Heart left ventricle (tissue), 16 donors: Measurements from ENCODE around the gene EXOC3L4. TPM values are rescaled to one million over a fixed set of nuclear protein-coding genes. Genes with fewer than 3 reads are reported as not detected.
A peak's percentile ranks its signal among the peaks of the same experiment; 100 is the strongest.

Experiments used
- ATAC-seq, 4 donors: fragments of 200-7000 bp; cut with Tn5 transposase; one replicate each; pipeline ENCODE4 v1.9.1; 2020 to 2022; ENCODE audit warnings: moderate library complexity in 4 of 4, mild to moderate bottlenecking in 3 of 4, moderate number of reproducible peaks in 1 of 4
- DNase-seq, 5 donors: peaks; one replicate each; pipeline ENCODE4 v3.0.0-alpha.2; 2020
- H3K27ac ChIP-seq, 12 donors: fragments of 200-600 bp; sonication (generic) in 4 of 12; one replicate each; pipeline versions ENCODE4 v1.5.0 to v1.8.0; 2016 to 2022; ENCODE audit warnings: mild to moderate bottlenecking in 2 of 12
- H3K27me3 ChIP-seq, 9 donors: fragments of 200-600 bp; sonication (generic) in 2 of 9; one replicate each; pipeline versions ENCODE4 v1.5.1 to v1.8.0; 2016 to 2022; ENCODE audit warnings: mild to moderate bottlenecking in 3 of 9
- H3K36me3 ChIP-seq, 9 donors: fragments of 200-600 bp; sonication (generic) in 2 of 9; one replicate each; pipeline versions ENCODE4 v1.5.0 to v1.8.0; 2018 to 2022; ENCODE audit warnings: mild to moderate bottlenecking in 2 of 9
- H3K4me1 ChIP-seq, 12 donors: fragments of 200-600 bp; sonication (generic) in 4 of 12; one replicate each; pipeline versions ENCODE4 v1.5.0 to v1.8.0; 2016 to 2022; ENCODE audit warnings: mild to moderate bottlenecking in 3 of 12
- H3K4me3 ChIP-seq, 12 donors: fragments of 200-600 bp; sonication (generic) in 4 of 12; one replicate each; pipeline versions ENCODE4 v1.5.0 to v1.8.0; 2017 to 2022; ENCODE audit warnings: mild to moderate bottlenecking in 9 of 12, moderate library complexity in 4 of 12
- H3K9me3 ChIP-seq, 12 donors: fragments of 200-600 bp; sonication (generic) in 4 of 12; one replicate each; pipeline versions ENCODE4 v1.5.0 to v1.8.0; 2016 to 2022; ENCODE audit warnings: mild to moderate bottlenecking in 1 of 12
- POLR2A ChIP-seq, 2 donors: fragments of 450-650 bp; IDR thresholded peaks; one replicate each; pipeline ENCODE4 v1.6.1; 2017; ENCODE audit warnings: antibody characterized with exemption in 2 of 2, mild to moderate bottlenecking in 2 of 2, moderate library complexity in 2 of 2
- WGBS, 4 donors: extraction: QIAGEN DNeasy Blood & Tissue Kit in 2 of 4; methylation state at CpG; one replicate each; pipeline versions ENCODE4 v1.1.5 to v1.1.7; 2013 to 2018; 5-methylcytosine and 5-hydroxymethylcytosine counted together
- intact Hi-C, 10 donors: fragments of 100-400 bp; cut with DNase I; formaldehyde crosslinking; loops; one replicate each; pipeline versions ENCODE4 v1.11.1 to v1.14.2; 2022
- polyA plus RNA-seq, 2 donors: library from polyadenylated mRNA; stranded (reverse); fragments of 200-250 nt; gene quantifications; one replicate each; pipeline ENCODE4 v1.2.3, GENCODE V29; 2013
- total RNA-seq, 9 donors: library from RNA; depleted of rRNA in 2 of 9; stranded (reverse); fragments of >200 nt in 2 of 9; fragmentation: NEBNext Ultra II Directional in 3 of 9; extraction: Animal tissue kit (Norgen Biotek cat#: 25700) in 3 of 9; gene quantifications; one replicate each; pipeline versions ENCODE4 v1.1.0 to v1.2.4, GENCODE V29; 2016 to 2023
- TF ChIP-seq, protein P1 (sequence below), 12 donors: fragments of 200-600 bp; sonication (generic) in 4 of 12; IDR thresholded peaks; one replicate each; pipeline versions ENCODE4 v1.5.0 to v1.8.0; 2018 to 2022; ENCODE audit warnings: antibody characterized with exemption in 12 of 12, mild to moderate bottlenecking in 5 of 12
- donor health status: ischemic (EF 13 %, LVEDD 7.1; RV severe dilation, severe dysfunction).
- donor health status: healthy with polysubstance abuse.
- donor health status: DM: no; HTN: yes; CAD: no.
- donor health status: DM: no; HTN: no; CAD: no.
- donor health status: ischemic (EF 25% LVEDD 6.9; RV normal size, moderate dysfunction).
- donor health status: ischemic (EF 25% LVEDD 5.7; RV mildly dilated, moderate dysfunction).
- donor health status: healthy.
- donor health status: DM: yes; HTN: yes; CAD: no.
- donor health status: ischemic (EF 35%, LVEDD 5.7; RV mildly dilated, moderate dysfunction).
- donor health status: nonischemic (EF 11% LVEDD 7.7; RV severe dilation, severe dysfunction).
- donor health status: DM: yes; HTN: yes; CAD: no.
- donor health status: PGD.
- donor health status: ischemic (EF 29% LVEDD 5.4; RV normal size, mild dysfunction).
- donor health status: nonischemic (EF 23%, LVEDD 6.1; RV moderate dilation, normal function).

Gene EXOC3L4
- total and polyA plus RNA-seq, 11 donors, result 0.21 to 3.2 (median 0.47) TPM; not detected in 5

DNA sequence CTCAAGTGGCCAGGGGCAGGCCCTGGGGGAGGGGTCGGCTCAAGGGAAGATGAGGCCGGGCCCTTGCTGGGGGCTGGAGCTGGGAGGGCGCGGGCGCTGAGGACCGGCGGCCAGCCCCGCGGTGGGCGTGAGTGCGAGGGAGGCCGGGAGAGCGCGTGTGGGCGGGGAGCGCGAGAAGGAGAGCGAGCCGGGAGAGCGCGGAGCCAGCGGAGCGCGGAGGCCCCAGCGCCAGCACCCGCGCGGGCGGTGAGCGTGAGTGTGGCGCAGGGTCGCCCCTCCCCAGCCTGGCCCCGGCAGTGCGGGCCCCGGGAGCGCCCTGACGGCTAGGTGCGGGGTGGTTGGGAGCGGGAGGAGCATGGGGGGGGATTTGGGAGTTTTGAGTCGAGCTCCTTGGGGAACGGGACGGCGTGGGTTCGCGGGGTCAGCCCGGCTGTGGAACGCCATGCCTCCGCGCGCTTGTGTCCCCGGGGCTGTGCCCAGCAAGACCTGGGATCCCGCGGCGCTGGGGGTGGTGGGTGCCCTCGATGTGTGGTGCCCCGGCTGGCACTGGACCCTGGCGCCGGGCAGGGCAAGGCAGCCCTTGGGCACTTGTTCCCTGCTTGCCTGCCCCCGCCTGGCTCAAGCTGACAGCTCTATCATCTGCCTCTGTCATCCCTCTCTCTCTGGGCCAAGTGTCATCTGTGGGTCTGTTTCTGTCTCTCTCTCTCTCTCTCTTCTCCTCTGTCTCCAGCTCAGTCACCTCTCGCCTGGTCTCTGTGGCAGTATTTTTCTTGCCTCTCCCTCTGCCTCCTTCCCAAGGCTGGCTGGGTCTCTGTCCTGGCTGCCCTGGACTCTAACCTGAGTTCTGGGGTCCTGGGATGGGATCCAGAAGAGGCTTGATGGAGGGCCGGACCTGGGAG is 10.3 kb upstream of the EXOC3L4 start, which contains the start of gene LBHD2:
LBHD2 (plus strand) TSS at position 190 of the 899 bp plus-strand sequence. CDS start 1,803 bp downstream, outside the sequence.
- intact Hi-C loops, result loop anchor here in 1 of 10 donors (10.0 kb wide), 1 partner anchor 389 kb away; no protein-coding TSS in a partner anchor
- ATAC-seq (peak in 1 of 4 donors; percentile 63), DNase-seq (peak in 3 of 5 donors; percentile 5 to 54 (median 24))
- TF ChIP-seq POLR2A (IDR thresholded peaks at IDR 0.05), result no peak
- TF ChIP-seq, protein P1, sequence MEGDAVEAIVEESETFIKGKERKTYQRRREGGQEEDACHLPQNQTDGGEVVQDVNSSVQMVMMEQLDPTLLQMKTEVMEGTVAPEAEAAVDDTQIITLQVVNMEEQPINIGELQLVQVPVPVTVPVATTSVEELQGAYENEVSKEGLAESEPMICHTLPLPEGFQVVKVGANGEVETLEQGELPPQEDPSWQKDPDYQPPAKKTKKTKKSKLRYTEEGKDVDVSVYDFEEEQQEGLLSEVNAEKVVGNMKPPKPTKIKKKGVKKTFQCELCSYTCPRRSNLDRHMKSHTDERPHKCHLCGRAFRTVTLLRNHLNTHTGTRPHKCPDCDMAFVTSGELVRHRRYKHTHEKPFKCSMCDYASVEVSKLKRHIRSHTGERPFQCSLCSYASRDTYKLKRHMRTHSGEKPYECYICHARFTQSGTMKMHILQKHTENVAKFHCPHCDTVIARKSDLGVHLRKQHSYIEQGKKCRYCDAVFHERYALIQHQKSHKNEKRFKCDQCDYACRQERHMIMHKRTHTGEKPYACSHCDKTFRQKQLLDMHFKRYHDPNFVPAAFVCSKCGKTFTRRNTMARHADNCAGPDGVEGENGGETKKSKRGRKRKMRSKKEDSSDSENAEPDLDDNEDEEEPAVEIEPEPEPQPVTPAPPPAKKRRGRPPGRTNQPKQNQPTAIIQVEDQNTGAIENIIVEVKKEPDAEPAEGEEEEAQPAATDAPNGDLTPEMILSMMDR (IDR thresholded peaks at IDR 0.05), result no peak
- Histone ChIP-seq H3K4me1 (peaks cover 0 to 7% (median 0%) of the 10 kb centered on the region in 12 donors), H3K9me3 (no peaks in the 10 kb centered on the region), H3K4me3 (peak within 1 kb of the TSS in 4 of 12 donors; percentile 12 to 35 (median 22)), H3K27me3 (peaks cover 0 to 47% (median 19%) of the 10 kb centered on the region in 9 donors), H3K27ac (no peak within 1 kb of the TSS), H3K36me3 (no peaks in the 10 kb centered on the region)
- WGBS, 4 donors, result 17 to 63% (median 20%) methylated on average over 11 to 61 of the region's 61 CpGs

DNA sequence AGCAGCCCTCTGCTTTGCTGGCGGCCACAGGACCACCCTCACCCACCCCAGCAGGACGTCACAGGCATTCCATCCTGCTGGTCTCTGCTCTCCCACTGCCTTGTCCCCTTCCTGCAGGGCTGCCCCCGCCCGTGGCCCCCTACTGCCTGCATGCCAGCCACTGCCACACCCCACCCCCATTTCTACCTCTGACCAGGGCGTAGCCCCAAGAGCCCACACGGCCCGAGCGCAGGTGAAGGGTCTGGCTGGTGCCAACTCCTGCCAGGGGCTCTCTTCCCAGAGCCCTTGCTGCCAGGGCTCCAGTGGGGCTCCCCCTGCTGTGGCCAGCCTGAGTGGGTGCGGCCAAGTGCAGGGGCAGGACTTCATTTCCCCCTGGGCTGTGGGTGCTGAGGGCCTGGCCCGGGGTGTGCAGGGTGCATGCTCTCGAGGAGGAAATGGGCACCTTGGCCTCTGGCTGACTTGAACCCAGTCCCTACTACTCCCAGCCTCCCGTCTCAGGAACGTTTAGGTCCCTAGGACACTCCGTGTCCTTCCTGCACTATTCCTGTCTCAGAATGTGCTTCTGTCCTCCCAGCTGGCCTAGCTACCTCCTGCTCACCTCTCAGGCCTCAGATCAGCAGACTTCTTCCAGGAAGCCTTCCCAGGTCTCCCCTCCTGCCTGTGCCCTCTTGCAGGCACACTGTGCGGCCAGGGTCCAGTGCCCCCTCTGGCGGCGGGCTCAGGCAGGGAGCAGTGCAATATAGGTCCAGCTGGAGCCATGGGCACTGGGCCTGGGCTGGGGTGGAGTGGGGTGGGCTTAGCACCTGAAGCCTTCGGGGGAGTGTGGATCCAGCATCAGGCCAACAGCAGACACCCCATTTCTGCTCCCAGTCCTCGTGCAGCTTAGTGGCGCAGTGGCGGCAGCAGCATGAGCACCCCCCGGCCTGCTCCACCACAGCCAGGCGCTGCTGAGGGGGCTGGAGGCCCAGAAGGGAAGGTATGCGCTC is 9.1 kb upstream of the EXOC3L4 start:
- TF ChIP-seq, protein P1 (IDR thresholded peaks at IDR 0.05), result peak in 3 of 12 donors; percentile 10 to 17 (median 12)
- TF ChIP-seq POLR2A (IDR thresholded peaks at IDR 0.05), result no peak
- Histone ChIP-seq H3K27me3 (peaks cover 0 to 47% (median 19%) of the 10 kb centered on the region in 9 donors), H3K4me1 (peaks cover 0 to 7% (median 0%) of the 10 kb centered on the region in 12 donors), H3K4me3 (no peak overlapping the region), H3K27ac (no peak overlapping the region), H3K9me3 (no peaks in the 10 kb centered on the region), H3K36me3 (no peaks in the 10 kb centered on the region)
- ATAC-seq (peak in 1 of 4 donors; percentile 40), DNase-seq (peak in 3 of 5 donors; percentile 6 to 50 (median 15))
- intact Hi-C loops, result loop anchor here in 1 of 10 donors (10.0 kb wide), 1 partner anchor 391 kb away; no protein-coding TSS in a partner anchor
- 75 to 83% (median 76%) methylated on average over 22 to 24 of the region's 24 CpGs for WGBS, 4 donors

DNA sequence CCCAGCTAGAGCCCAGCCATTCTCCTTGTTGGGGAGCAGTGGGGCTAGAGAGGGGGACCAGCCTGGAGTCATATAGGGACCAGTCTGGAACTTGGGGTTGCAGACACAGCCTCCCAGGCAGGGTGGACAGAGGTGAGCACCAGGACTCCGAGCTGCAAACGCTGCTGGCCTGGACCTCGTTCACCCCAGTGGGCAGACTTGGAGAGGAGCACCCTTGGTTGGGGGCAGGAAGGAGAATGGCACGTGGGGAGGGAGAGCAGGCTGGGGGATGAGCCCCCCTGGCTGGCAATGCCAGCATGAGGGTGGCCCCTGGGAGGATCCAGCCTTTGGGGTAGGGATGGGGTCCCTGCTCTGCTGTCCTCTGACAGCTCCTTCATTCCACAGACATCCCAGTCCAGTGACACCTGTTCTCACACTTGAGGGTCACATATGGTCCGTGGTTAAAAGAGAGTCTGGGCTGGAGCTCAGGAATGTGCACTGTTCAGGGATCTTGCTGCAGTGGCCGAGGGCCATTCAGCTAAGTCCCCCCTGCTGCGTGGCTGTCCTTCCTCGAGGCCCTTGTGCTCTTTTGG is 7.7 kb upstream of the EXOC3L4 start:
- WGBS, 4 donors, result 59 to 80% (median 73%) methylated on average over 5 to 8 of the region's 8 CpGs
- H3K27me3 ChIP-seq, result peaks cover 0 to 56% (median 19%) of the 10 kb centered on the region in 9 donors
- H3K4me1 ChIP-seq, result peaks cover 0 to 17% (median 6%) of the 10 kb centered on the region in 12 donors
- intact Hi-C loops, result loop anchor here in 1 of 10 donors (10.0 kb wide), 1 partner anchor 392 kb away; no protein-coding TSS in a partner anchor
- no peak overlapping the region for H3K4me3 ChIP-seq
- DNase-seq, result peak in 1 of 5 donors; percentile 32
- no peak for TF ChIP-seq POLR2A (IDR thresholded peaks at IDR 0.05)
- TF ChIP-seq, protein P1 (IDR thresholded peaks at IDR 0.05), result no peak
- no peaks in the 10 kb centered on the region for H3K9me3 ChIP-seq
- H3K27ac ChIP-seq, result no peak overlapping the region
- ATAC-seq, result no peak
- H3K36me3 ChIP-seq, result no peaks in the 10 kb centered on the region
